Activated naive CD4-positive, alpha-beta T cell treated with anti-CD3 and anti-CD28 coated beads, Interleukin-2, amount 50 U/mL, for 72 hours (primary cell): ENCODE measurements around the gene ADAMTS1. TPM values are rescaled to one million over a fixed set of nuclear protein-coding genes. Genes with fewer than 3 reads are reported as not detected.

Source experiments
- ATAC-seq, 2 donors: fragments of 150-1000 bp; cut with Tn5 transposase; 2 replicates each; pipeline ENCODE4 v1.10.0; 2021; ENCODE audit warnings: mild to moderate bottlenecking in 2 of 2, moderate library complexity in 2 of 2
- DNase-seq, 2 donors: peaks; one replicate each; pipeline ENCODE4 v3.0.0; 2021 to 2022; ENCODE audit warnings: low spot score in 2 of 2
- H3K27ac Mint-ChIP-seq, 2 donors: one replicate each; pipeline ENCODE4 v1.8.0; 2022; ENCODE audit warnings: mild to moderate bottlenecking in 2 of 2, mixed read lengths in 2 of 2
- H3K36me3 Mint-ChIP-seq, 2 donors: one replicate each; pipeline ENCODE4 v1.8.0; 2022; ENCODE audit warnings: mixed read lengths in 2 of 2
- H3K9me3 Mint-ChIP-seq, 2 donors: one replicate each; pipeline ENCODE4 v1.8.0; 2022; ENCODE audit warnings: mixed read lengths in 2 of 2
- total RNA-seq, 2 donors: library from RNA; stranded (reverse); gene quantifications; one replicate each; pipeline ENCODE4 v1.2.3, GENCODE V29; 2022

Gene ADAMTS1
- total RNA-seq, 2 donors from 2014 or later = 0.09 to 0.31 TPM

DNA sequence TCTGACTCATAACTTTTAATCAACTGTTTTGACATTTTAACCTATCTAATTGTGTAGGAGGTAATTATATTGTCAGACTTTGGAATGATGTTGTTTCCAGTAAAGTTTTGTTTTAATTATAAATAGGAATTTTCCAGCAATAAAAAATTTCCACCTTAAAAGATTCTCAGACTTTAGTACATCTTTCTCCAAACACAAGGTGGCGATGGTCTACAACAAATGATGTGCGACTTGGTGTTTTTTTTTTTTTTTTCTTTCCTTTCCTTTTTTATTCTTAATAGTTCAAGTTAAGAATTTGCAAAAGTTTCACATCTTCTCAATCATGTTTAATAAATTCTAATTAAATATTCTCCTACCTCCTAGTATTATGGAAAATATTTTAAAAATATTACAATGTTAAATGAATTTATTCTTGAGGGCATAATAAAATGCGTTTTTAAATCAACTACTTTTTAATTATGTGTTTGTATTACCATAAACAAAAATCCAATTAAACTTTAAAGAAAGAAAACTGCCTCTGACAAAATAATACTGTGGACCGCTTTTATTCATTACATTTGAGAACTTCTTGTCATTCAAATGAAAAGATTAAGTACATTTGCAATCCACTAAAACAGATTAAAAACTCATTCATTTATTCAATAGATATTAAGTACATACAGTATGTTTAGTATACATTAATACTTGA, 4.4 kb upstream of the ADAMTS1 start:
- no peak for DNase-seq
- peaks cover 0 to 17% of the 10 kb centered on the region in 2 donors for H3K36me3 Mint-ChIP-seq
- ATAC-seq = no peak
- no peak overlapping the region for H3K27ac Mint-ChIP-seq
- no peaks in the 10 kb centered on the region for H3K9me3 Mint-ChIP-seq

DNA sequence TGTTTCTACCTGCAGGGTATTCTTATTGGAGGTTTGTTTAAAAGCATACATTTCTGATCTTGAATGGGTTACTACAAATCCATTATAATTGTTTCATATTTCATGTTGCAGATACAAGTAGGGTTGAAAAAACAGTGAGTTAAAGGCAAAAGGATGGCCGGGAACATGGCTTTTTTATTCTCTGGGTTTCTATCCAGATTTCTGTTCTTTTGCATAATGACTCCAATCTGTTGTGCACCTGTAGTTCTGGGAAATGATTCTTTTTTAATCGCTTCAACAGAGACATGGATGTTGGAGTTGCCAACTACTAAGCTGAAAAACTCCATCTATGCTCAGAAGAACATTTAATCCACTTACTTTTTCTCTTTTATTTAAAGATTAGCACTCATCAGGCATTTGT, 2.7 kb upstream of the ADAMTS1 start:
- Mint-ChIP-seq H3K36me3 (peaks cover 0 to 23% of the 10 kb centered on the region in 2 donors), H3K27ac (no peak overlapping the region), H3K9me3 (no peaks in the 10 kb centered on the region)
- DNase-seq = no peak
- no peak for ATAC-seq

DNA sequence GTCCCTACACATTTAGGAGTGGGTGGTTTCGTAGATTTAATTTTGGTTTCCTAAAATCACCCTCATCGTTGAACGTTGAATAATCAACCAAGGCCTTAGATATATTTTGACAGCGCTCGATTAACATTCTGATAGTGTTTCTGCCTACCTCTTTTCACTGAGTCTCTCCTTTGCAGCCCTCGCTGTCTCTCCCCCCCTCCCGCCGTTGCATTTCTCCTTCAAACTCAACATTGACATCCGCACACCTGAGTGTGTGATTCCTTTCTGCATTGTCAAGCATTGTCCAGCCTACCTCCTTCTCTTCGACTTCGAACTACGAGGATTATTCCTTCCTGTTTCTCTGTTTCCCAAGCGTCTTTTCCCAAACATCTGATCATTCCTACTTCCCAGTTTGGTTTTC, 1.8 kb upstream of the ADAMTS1 start:
- Mint-ChIP-seq H3K9me3 (no peaks in the 10 kb centered on the region), H3K36me3 (peaks cover 0 to 25% of the 10 kb centered on the region in 2 donors), H3K27ac (no peak overlapping the region)
- DNase-seq (no peak), ATAC-seq (no peak)

DNA sequence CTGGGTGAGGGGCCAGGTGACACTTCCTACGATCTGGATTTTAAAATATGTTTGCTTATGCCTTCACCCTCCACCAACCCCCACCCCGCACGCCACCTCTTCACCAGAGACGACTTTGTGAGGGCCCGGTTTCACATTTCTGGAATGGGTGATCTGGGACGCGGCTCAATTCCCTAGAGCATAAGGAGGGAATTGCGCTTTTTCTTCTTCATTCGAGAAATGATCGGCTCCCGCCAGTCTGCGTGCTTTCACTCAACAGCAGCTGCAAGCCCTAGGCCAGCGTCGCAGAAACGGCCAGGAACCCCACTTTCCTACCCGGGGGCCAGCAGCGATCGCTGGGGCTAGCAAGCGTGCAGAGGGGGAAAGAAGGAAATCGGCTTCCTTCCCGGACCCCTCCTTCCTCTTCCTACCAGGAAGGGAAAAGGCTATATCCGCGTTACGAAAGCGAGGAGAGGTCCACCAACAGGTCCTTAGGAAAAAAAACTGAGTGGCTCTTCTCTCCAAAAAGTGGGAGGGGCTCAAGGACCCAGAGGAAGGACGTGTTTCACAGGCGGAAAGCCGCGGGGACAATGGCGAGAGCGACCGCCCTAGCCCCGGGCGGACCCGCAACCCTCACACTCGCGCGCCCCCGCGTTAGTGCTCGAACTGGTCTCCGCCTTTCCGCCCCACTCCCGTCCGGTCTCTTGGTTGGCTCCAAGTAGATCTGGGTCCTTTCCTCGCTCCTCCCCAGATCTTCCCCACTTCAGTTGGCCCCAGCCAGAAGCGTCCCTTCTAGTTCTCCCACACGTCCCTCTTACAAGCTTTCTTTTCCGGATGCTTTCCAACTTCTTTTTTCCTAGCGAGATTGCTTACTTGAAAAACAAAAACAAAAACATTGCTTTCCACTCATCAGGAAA, 1.1 kb upstream of the ADAMTS1 start:
- Mint-ChIP-seq H3K9me3 (no peaks in the 10 kb centered on the region), H3K36me3 (peaks cover 0 to 25% of the 10 kb centered on the region in 2 donors), H3K27ac (no peak overlapping the region)
- DNase-seq (peak in 1 of 2 donors; percentile 14), ATAC-seq (peak; percentile 11 to 30)

DNA sequence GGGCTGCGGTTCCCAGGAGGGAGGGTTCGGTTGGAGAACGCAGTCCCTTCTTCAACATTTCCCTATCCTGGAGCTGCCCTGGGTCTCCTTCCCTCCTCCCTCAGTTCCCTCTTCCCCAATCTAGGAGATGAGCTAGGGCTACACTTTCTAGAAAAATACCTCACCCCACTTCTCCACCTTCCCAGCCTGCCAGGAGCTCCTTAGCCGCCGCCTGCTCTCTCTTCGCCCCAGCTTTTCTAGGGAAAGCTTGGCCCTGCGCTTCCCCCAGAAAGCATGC, 488 bp upstream of the ADAMTS1 start:
- H3K9me3 Mint-ChIP-seq = peaks cover 0 to 1% of the 10 kb centered on the region in 2 donors
- H3K36me3 Mint-ChIP-seq = peaks cover under 1 to 28% of the 10 kb centered on the region in 2 donors
- no peak overlapping the region for H3K27ac Mint-ChIP-seq
- ATAC-seq (no peak), DNase-seq (no peak)

DNA sequence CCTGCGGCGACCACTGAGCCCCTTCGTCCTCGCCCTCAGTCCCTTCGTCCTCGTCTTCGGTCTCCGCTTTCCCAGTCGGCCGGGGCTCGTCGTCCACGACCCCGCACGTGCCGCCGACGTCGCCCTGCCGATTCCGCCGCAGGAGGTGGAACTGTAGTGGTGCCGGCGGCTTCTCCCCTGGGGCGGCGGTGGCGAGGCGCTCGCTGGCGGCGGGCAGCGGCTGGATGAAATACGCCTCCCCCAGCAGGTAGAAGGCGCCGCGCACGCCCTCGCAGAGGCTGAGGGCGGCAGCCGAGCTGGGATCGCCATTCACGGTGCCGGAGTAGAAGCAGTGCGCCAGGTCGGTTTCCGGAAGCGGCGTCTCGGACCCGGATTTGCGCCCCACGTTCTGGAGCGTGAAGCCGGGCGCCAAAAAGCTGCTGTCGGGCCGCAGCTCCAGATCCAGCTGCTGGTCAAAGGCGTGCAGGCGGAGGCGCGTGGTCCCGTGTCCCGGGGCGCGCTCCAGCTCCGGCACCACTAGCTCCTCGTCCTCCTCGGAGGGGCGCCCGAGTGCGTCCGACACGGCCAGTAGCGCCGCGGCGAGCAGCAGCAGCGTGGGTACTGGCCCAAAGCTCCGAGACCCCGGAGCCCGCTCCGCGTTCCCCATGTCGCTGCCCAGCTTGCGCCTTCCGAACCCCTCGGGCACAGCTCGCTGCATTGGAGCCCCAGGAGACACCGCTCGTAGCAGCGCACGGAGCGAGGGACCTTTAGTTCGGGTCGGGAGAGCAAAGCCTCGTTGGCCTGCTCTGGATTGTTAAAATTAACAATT, 747 bp downstream of the ADAMTS1 start:
- ATAC-seq (peak in 1 of 2 donors; percentile 32), DNase-seq (peak in 1 of 2 donors; percentile 7)
- peaks cover 6 to 34% of the 10 kb centered on the region in 2 donors for H3K36me3 Mint-ChIP-seq
- no peak overlapping the region for H3K27ac Mint-ChIP-seq
- peaks cover 0 to 5% of the 10 kb centered on the region in 2 donors for H3K9me3 Mint-ChIP-seq

DNA sequence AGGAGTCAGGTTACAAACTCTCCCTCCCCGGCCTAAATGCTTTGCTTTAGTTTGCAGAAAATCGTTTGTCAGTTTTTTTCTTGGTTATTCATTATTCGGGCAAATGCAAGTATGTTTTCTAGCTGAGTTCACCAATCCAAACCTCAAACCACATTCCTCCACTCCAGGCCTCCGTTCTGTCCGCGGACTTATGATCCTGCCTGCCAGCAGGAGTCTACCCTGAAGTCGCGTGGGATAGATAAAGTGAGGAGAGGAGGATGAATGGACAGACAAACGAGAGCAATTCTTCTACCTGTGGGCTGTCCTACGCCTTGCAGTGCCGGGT, 1.3 kb downstream of the ADAMTS1 start:
- H3K9me3 Mint-ChIP-seq = peaks cover 0 to 5% of the 10 kb centered on the region in 2 donors
- ATAC-seq = peak in 1 of 2 donors; percentile 20
- H3K27ac Mint-ChIP-seq = no peak overlapping the region

DNA sequence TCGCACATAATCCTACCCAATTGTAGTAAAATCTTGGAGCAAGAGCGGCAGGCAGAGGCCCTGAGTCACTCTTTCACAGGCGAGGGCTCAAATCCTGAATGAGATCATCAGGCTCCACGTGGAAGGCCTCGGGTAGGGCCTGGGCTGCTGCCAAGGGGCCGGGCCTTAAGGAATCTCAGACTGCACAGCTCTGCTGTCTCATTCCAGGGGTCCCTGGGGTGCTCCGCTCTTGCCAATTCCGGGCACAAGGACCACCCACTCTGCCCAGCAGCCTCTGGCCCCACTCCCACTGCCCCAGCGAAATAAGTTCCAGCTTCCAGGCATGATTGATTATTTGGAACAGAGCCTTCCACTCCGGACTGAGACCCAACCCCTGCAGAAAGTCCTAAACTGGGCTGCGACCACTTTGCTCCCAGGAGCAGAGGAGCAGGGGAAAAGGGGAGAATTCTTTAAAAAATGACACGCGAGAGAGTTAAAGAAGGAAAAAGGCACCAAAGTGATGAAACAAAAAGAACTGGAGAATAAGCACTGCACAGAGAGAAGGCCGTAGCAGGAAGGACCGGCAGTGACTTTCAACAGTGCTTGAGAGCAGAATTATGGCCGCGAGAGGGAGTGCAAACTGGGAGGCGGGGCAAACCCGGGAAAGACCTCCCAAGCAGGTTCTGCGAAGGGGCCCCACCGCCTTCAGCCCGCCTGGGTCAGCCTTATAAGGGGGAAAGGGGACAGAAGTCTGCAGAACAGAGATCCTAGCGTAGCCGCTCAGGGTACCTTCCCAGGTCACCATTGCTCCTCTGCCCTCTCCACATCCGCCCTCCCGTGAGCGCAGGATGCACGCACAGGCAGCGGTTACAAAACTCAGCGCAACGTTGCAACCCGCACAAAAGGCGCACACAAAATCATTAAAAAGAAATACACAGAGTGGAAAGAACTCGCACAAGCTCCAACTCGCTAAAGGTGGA, 2.0 kb downstream of the ADAMTS1 start:
- DNase-seq (peak in 1 of 2 donors; percentile 24), ATAC-seq (peak; percentile 46 to 50)
- Mint-ChIP-seq H3K36me3 (peaks cover 6 to 34% of the 10 kb centered on the region in 2 donors), H3K9me3 (peaks cover 0 to 5% of the 10 kb centered on the region in 2 donors), H3K27ac (no peak overlapping the region)

More for the DNA sequence above, 1.3 kb downstream of the ADAMTS1 start:
- peaks cover 6 to 34% of the 10 kb centered on the region in 2 donors for H3K36me3 Mint-ChIP-seq
- no peak for DNase-seq

DNA sequence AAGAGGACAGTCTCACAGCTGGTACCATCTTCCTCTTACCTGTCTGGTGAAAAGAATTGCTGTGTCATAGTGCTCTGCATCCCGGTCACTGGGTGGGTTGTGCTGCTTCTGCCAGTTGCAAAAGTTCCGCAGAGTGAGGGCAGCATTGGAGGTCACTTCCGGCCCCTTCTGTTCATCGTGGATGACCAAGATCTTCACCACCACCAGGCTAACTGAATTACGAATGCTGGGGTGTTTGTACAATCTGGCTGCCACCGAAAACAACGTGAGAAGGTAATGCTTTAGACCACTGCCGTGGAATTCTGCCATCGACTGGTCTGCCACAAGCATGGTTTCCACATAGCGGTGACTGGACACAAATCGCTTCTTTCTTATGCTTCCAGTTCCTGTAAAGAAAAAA, 2.9 kb downstream of the ADAMTS1 start:
- DNase-seq (no peak), ATAC-seq (no peak)
- no peak overlapping the region for H3K27ac Mint-ChIP-seq
- peaks cover 6 to 32% of the 10 kb centered on the region in 2 donors for H3K36me3 Mint-ChIP-seq
- peaks cover 0 to 5% of the 10 kb centered on the region in 2 donors for H3K9me3 Mint-ChIP-seq

DNA sequence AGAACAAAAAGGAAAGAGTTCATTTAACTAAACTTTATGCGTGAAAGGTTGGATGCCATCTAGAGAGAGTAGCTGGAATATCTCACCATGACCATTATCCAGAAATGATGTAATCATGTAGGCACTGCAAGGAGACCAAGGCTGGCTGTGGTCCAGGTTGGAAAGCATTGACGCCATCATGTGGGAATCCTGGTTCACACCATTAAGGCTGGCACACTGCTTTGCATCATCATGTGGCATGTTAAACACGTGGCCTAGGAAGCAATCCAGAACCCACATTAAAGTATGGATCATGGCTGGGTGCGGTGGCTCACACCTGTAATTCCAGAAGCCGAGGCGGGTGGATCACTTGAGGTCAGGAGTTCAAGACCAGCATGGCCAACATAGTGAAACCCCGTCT, 4.3 kb downstream of the ADAMTS1 start:
- DNase-seq (no peak), ATAC-seq (no peak)
- peaks cover 0 to 5% of the 10 kb centered on the region in 2 donors for H3K9me3 Mint-ChIP-seq
- H3K27ac Mint-ChIP-seq = no peak overlapping the region
- H3K36me3 Mint-ChIP-seq = peaks cover 6 to 20% of the 10 kb centered on the region in 2 donors

DNA sequence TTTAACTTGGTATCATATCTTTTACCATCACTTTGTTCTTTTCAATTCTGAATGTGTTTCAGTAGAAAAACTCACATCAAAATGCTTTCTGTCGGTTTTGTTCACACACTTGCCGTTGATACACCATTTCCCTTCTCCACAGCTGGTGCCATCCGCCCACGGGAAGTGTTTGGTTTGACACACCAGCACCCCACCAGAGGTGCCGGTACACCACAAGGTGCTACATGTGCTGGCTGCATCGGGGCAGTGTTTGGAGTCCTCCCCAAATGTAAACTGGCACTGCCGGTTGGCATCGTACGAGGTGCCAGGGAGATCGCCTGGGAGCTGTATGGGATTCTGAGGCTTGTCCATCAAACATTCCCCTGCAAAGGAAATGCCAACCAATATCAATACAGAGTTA, 5.0 kb downstream of the ADAMTS1 start:
- H3K9me3 Mint-ChIP-seq = peaks cover 0 to 5% of the 10 kb centered on the region in 2 donors
- H3K36me3 Mint-ChIP-seq = peaks cover 6 to 16% of the 10 kb centered on the region in 2 donors
- ATAC-seq = peak; percentile 50 to 54
- H3K27ac Mint-ChIP-seq = no peak overlapping the region
- DNase-seq = no peak

DNA sequence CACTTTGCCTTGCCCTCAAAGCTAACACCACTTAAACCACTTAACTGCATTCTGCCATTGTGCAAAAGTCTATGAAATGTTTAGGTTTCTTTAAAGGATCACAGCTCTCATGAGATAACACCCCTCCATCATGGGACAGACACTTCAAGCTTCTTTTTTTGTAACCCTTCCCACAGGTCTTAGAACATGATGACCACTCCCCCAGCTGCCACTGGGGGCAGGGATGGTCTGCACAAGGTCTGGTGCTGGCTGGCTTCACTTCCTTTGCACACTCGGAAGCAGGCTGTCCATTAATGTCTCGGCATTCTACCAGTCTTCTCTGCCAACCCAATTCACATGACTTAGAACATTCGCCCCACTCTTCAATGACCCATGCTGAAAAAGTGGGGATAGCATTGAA, 7.7 kb downstream of the ADAMTS1 start:
- H3K27ac Mint-ChIP-seq = no peak overlapping the region
- no peak for DNase-seq
- ATAC-seq = no peak
- H3K36me3 Mint-ChIP-seq = peaks cover 6 to 9% of the 10 kb centered on the region in 2 donors
- H3K9me3 Mint-ChIP-seq = peaks cover 0 to 5% of the 10 kb centered on the region in 2 donors

DNA sequence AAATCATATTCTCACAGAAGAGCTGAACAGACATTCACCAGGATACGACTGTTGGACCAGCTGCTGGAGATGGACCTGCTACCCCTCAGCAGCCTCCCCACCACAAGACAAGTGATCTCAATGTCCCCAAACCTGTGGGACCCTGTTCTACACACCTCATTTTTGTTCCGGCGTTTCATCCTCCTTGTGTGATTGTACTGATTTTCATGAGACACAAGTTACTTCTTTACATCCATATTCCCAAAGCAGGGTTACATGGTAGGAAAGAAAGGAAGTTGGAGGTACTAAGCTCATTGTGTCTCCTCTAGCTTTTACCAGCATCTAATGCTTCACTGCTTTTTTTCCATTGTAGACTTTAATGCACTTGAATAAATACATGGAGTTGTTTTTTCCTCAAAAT, 8.7 kb downstream of the ADAMTS1 start:
- DNase-seq (no peak), ATAC-seq (no peak)
- Mint-ChIP-seq H3K9me3 (peaks cover 0 to 5% of the 10 kb centered on the region in 2 donors), H3K27ac (no peak overlapping the region), H3K36me3 (peaks cover 6 to 9% of the 10 kb centered on the region in 2 donors)

DNA sequence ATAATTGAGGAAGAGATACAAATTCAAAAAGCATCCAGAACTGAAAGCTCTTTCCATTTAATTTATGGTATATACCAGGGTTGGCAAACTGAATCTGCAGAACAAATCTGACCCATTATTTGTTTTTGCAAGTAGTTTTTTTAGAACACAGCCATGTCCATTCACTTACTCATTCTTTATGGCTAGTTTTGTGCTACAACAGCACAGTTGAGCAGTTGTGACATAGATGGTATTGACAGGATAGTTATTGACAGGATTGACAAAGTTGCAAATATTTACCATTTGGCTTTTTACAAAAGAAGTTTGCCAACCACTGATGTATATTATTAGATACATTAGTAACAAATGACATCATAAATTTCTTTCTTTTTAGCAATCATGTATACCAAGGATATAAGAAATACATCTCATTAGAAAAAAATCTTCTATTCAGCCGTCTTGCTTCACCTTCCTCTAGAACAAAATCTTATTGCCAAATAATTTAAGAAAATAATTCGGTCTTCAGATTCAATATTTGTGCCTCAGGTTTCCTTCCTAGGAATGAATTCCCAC, 9.4 kb downstream of the ADAMTS1 start:
- Mint-ChIP-seq H3K9me3 (peaks cover 0 to 5% of the 10 kb centered on the region in 2 donors), H3K36me3 (peaks cover 6 to 7% of the 10 kb centered on the region in 2 donors), H3K27ac (no peak overlapping the region)
- no peak for ATAC-seq
- DNase-seq = no peak

DNA sequence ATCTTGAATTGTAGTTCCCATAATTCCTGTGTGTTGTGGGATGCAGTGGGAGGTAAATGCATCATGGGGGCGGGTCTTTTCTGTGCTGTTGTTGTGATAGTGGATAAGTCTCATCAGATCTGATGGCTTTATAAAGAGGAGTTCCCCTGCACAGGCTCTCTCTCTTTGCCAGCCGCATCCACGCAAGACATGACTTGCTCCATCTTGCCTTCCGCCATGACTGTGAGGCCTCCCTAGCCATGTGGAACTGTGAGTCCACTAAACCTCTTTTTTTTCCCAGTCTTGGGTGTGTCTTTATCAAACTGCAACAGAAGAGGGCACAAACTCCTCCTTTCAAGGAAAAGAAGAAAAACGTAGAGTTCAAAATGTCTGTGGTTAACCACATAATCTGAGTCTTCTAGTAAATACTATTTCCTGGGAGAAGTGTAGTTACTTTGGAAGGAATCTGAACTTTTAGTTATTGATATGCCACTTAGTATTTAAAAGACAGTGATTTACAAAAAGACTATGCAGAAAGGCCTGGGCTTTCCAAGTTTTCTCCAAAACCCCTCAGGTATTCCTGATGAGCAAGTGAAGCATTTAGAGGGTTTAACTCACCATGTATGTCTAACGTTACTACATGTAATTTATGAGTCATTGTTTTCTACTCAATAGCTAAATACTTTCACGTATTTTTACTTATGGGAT, 10.0 kb downstream of the ADAMTS1 start:
- ATAC-seq (no peak), DNase-seq (no peak)
- no peaks in the 10 kb centered on the region for H3K9me3 Mint-ChIP-seq
- H3K36me3 Mint-ChIP-seq = peaks cover under 1% of the 10 kb centered on the region in 2 donors
- no peak overlapping the region for H3K27ac Mint-ChIP-seq
